ENCODE results near the gene CCDC6. TPM values are rescaled to one million over a fixed set of nuclear protein-coding genes. Genes with fewer than 3 reads are reported as not detected.
A peak's percentile ranks its signal among the peaks of the same experiment; 100 is the strongest.
"Not testable (repeated sequence)": the region's sequence is repeated elsewhere in the genome, so short reads cannot be mapped to it uniquely, and the experiment has no call there.

CCDC6 gene
- total RNA-seq (10 to 100 TPM; 13.7 to 22.8 (median 17.4) TPM), polyA plus RNA-seq (1 to 10 TPM; 4.4 to 8.6 TPM)
- long read RNA-seq, donor 1, full-length matches to known transcripts: 6 of 15 reads
- long read RNA-seq, donor 1, partial matches to known transcripts: 2 of 15 reads
- long read RNA-seq, donor 1, other reads (novel, unspliced or antisense): 7 of 15 reads
- long read RNA-seq, donor 2, full-length matches to known transcripts: 8 of 15 reads
- long read RNA-seq, donor 2, partial matches to known transcripts: 1 of 15 reads
- long read RNA-seq, donor 2, other reads (novel, unspliced or antisense): 6 of 15 reads
- long read RNA-seq, donor 3, full-length matches to known transcripts: 9 of 20 reads
- long read RNA-seq, donor 3, partial matches to known transcripts: 6 of 20 reads
- long read RNA-seq, donor 3, other reads (novel, unspliced or antisense): 5 of 20 reads

DNA sequence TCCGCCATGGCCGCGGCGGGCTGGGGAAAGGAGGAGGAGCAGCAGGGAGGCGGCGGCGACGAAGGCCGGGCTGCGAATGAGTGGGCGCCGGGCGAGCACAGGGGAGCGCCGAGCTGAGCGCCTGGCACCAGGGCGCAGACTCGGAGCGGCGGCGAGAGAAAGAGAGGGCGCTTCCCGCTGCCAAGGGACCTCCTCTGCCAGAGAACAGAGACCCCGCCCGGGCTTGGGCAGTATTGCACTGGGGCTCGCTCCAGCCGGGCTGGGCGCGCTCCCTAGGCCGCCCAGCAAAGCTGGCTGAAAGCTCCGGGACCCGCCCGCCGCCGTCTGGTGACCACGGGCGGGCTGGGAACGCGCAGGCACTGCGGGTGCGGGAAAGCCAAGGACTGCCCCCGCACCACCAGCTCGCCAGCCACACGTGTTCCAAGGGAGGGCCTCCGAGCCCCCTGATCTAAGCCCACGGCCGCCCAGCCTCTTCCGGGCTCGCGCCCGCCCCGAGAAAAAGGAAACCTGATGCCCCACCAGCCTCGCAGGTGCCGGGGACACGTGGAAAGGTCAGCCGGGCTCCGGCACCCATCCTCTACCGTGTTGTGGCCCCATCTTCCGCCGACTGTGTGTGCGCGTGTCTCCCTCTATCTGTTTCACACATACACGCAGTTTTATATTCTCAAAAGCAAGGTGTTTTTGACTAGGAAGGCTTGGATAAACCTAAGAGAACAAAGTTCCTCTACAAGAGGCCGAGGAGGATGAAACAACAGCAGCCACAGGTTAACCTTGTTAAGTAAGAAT, at the start of gene CCDC6:
Gene CCDC6, minus strand, starts transcription at position 140 of the 786 bp plus-strand sequence. Its CDS starts 132 bp downstream, at position 8.
- peak; percentile 94 to 98 (median 95) for ATAC-seq
- peaks cover 3 to 46% (median 36%) of the 10 kb centered on the region in 9 donors for H3K4me1 ChIP-seq
- no peaks in the 10 kb centered on the region for H3K36me3 ChIP-seq
- H3K27me3 ChIP-seq: no peaks in the 10 kb centered on the region
- intact Hi-C loops (cut with DNase I): loop anchor here in 6 of 10 donors (2.0 to 10.0 kb wide), 7 partner anchors 34 to 282 kb away; no protein-coding TSS in a partner anchor
- DNase-seq: peak; percentile 91 to 92
- peak within 1 kb of the TSS; percentile 79 to 96 (median 90) for H3K27ac ChIP-seq
- no peaks in the 10 kb centered on the region for H3K9me3 ChIP-seq
- 0 to 1% methylated on average over 60 to 64 of the region's 64 CpGs for WGBS, 2 donors
- peak within 1 kb of the TSS; percentile 82 to 98 (median 92) for H3K4me3 ChIP-seq
- peak; percentile 54 to 87 (median 80) for TF ChIP-seq CTCF (IDR thresholded peaks at IDR 0.05)

DNA sequence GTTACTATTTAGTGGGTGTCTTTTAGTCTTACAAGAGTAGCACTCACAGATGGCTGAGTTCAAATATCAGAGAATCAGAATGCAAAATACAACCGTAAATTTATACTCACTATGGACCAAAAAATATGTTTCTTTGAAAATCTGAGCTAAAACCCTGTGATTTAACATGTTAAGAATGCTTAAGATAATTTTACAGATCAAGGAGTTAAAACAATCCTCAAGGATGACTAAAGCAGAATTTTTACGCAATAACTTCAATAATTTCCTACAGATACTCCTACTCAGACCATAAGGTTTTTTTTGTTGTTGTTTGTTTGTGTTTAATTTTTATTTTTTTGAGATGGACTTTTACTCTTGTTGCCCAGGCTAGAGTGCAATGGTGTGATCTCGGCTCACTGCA, 47.9 kb upstream of the CCDC6 start:
- Histone ChIP-seq H3K4me3 (no peak overlapping the region), H3K27me3 (no peaks in the 10 kb centered on the region), H3K4me1 (no peaks in the 10 kb centered on the region), H3K36me3 (no peaks in the 10 kb centered on the region), H3K27ac (no peak overlapping the region), H3K9me3 (no peaks in the 10 kb centered on the region)
- intact Hi-C loops (cut with DNase I): no loop called here
- ATAC-seq (no peak), DNase-seq (no peak)
- TF ChIP-seq CTCF (IDR thresholded peaks at IDR 0.05): no peak
- WGBS, 2 donors: 71 to 87% methylated on average over 3 of the region's 3 CpGs

- H3K9me3 ChIP-seq; intact Hi-C loops (cut with DNase I); DNase-seq; H3K27ac ChIP-seq; H3K4me3 ChIP-seq; H3K4me1 ChIP-seq; H3K36me3 ChIP-seq; H3K27me3 ChIP-seq; ATAC-seq: not testable (repeated sequence)
- WGBS, 2 donors: 85 to 88% methylated on average over 2 of the region's 2 CpGs
Measured at GRCh38 chr10:59953711-59954110, 47.4 kb upstream of the CCDC6 start.

DNA sequence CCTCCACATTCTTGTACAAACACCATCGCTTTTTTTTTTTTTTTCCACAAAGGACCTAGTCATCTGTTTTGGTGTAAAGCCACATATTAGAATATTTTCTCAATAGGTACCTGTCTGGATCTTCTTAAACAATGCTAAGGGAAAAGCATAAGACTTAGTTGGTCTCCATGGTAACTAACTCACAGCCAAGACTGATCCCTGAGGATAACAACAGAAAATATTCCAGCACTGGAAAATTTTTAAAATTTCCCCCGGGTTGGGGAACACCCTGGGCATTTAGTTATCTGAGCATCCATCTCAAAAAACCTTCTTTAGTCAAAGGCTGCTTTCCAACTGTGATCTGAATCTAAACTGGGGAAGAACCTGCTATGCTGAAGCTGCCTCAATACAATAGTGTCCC, 43.7 kb upstream of the CCDC6 start:
- Histone ChIP-seq H3K4me3 (no peak overlapping the region), H3K27ac (no peak overlapping the region), H3K4me1 (no peaks in the 10 kb centered on the region), H3K9me3 (no peaks in the 10 kb centered on the region), H3K27me3 (no peaks in the 10 kb centered on the region), H3K36me3 (no peaks in the 10 kb centered on the region)
- no peak for TF ChIP-seq CTCF (IDR thresholded peaks at IDR 0.05)
- intact Hi-C loops (cut with DNase I): no loop called here
- no peak for DNase-seq
- ATAC-seq: no peak
- WGBS, 2 donors: 70 to 82% methylated on average over 2 of the region's 2 CpGs
